ENCODE results near the gene OSBPL2.

DNA sequence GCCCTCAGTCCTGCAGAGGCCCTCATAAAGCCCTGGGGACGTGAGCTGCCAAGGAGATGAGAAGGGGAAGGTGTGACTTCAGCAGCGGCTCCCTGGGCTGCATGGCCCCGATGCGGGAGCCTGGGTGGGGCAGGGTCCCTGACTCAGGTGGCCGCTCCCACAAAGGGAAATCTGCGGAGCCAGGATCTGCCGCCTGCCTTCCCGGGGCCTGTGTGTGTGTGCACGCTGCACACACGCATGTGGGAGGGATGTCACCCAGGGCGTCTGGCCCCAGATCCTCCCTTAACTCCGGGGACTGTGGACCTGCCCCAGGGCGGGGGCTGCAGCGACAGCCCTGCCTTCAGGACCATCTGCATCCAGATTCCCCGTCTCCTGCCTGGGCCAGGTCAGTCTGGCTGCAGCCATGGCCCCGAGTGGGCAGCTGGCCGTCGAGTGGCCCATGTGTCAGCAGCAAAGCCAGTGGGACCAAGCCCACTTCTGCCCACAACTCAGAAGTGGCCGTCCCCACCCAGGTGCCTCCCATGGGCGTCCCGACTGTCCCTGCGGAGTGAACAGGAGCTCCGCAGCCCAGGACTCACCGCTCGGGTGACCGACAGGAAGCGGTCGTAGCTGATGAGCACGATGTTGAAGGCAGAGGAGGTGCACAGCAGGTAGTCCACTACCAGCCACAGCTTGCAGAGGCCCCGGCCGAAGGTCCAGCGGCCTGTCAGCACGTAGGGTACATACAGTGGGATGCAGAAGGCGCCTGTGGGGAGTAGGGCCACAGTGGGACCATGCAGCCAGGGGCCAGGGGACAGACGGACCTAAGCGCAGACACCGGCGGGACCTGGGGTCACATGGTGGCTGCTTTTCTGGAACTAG lies 20.2 kb upstream of the OSBPL2 start:
- no peak for TF ChIP-seq CTCF (IDR thresholded peaks at IDR 0.05)
- TF ChIP-seq POLR2A (IDR thresholded peaks at IDR 0.05), result no peak
